ENCODE data around the gene P2RY2. TPM values are rescaled to one million over a fixed set of nuclear protein-coding genes. Genes with fewer than 3 reads are reported as not detected.
A peak's percentile ranks its signal among the peaks of the same experiment; 100 is the strongest.

The P2RY2 gene
- total and polyA plus RNA-seq, 9 of the 15 experiments (the other 6 are each of a cell fraction or from before 2014, with no cell fraction given) = not detected

GRCh38 chr11:73193251-73194033, 24.6 kb upstream of the P2RY2 start:
- H3K9me1 ChIP-seq (ENCODE audit: control insufficient read depth, insufficient read depth, low read length) = no peaks in the 10 kb centered on the region
- H3K27me3 ChIP-seq (ENCODE audit: control insufficient read depth in 2 of 2, insufficient read depth in 2 of 2, low read length in 2 of 2) = peaks cover 29 to 68% of the 10 kb centered on the region in 2 experiments
- no peaks in the 10 kb centered on the region for H3K36me3 ChIP-seq (ENCODE audit: control insufficient read depth, insufficient read depth, low read length)
- ChIA-PET CTCF (ENCODE audit: low intra/inter-chr PET ratio) (no interaction called here), POLR2A (interaction anchor here (1.7 kb wide), 1 partner anchor 11 kb away, joined by 6 read pairs; no protein-coding TSS in a partner anchor)
- H3K9me3 ChIP-seq (replicated peaks; ENCODE audit: control insufficient read depth, insufficient read depth, low read depth, low read length) = no peaks in the 10 kb centered on the region
- 1% methylated on average over 13 of the region's 13 CpGs for WGBS (ENCODE audit: insufficient coverage, low coverage, missing lambda C conversion rate)
- FAIRE-seq = no peak
- in situ Hi-C loops (cut with MboI) = no loop called here
- H3K27ac ChIP-seq (ENCODE audit: extremely low read depth, low read depth, low read length) = no peak overlapping the region
- BruUV-seq (replicated peaks) = no TSS peak
- no peak overlapping the region for H3K4me2 ChIP-seq (ENCODE audit: insufficient read depth, low read length)
- no peak overlapping the region for H2AFZ ChIP-seq (ENCODE audit: low read depth, low read length)
- intact Hi-C loops (cut with micrococcal nuclease) = no loop called here
- H4K20me1 ChIP-seq (replicated peaks; ENCODE audit: control insufficient read depth, insufficient read depth, low read length) = peaks cover 3% of the 10 kb centered on the region; the same call in 1 of the 2 replicates
- TF ChIP-seq ZEB2 (IDR thresholded peaks at IDR 0.05) (no peak), ZNF263 (CRISPR knock-in tag; IDR thresholded peaks at IDR 0.05; ENCODE audit: borderline replicate concordance) (peak; percentile 72; the same call in 1 of the 2 replicates)
- DNase-seq (ENCODE audit: extremely low read depth in 1 of 4, low spot score in 3 of 4) = no peak
- 0 out of 5 replicates have a peak, but pooled peaks cover 0 to 3% of the 10 kb centered on the region in 2 experiments for H3K4me1 ChIP-seq (replicated peaks in 1 of 2; ENCODE audit: control insufficient read depth in 2 of 2, insufficient read depth in 2 of 2, low read length in 2 of 2)
- H3K79me2 ChIP-seq (ENCODE audit: control insufficient read depth, insufficient read depth, low read length) = no peaks in the 10 kb centered on the region
- ATAC-seq = no peak
- no peak overlapping the region for H3K4me3 ChIP-seq
- peak overlapping the region in 1 of 2 experiments; percentile 6; a peak in 1 of 4 replicates for H3K9ac ChIP-seq (ENCODE audit: insufficient read depth in 1 of 2, low read depth in 2 of 2, low read length in 2 of 2)

- H3K27ac ChIP-seq (ENCODE audit: extremely low read depth, low read depth, low read length) = no peak overlapping the region
- H3K4me2 ChIP-seq (ENCODE audit: insufficient read depth, low read length) = no peak overlapping the region
- no peaks in the 10 kb centered on the region for H3K9me3 ChIP-seq (replicated peaks; ENCODE audit: control insufficient read depth, insufficient read depth, low read depth, low read length)
- FAIRE-seq = no peak
- peaks cover 0 to 3% of the 10 kb centered on the region in 2 experiments; a peak in 1 of 5 replicates for H3K4me1 ChIP-seq (replicated peaks in 1 of 2; ENCODE audit: control insufficient read depth in 2 of 2, insufficient read depth in 2 of 2, low read length in 2 of 2)
- in situ Hi-C loops (cut with MboI) (no loop called here), intact Hi-C loops (cut with micrococcal nuclease) (no loop called here)
- ChIA-PET CTCF (ENCODE audit: low intra/inter-chr PET ratio) (no interaction called here), POLR2A (interaction anchor here (0.7 kb wide), 1 partner anchor 634 kb away, joined by 4 read pairs; no protein-coding TSS in a partner anchor)
- ATAC-seq = no peak
- H3K36me3 ChIP-seq (ENCODE audit: control insufficient read depth, insufficient read depth, low read length) = no peaks in the 10 kb centered on the region
- H3K9me1 ChIP-seq (ENCODE audit: control insufficient read depth, insufficient read depth, low read length) = no peaks in the 10 kb centered on the region
- no peak overlapping the region for H2AFZ ChIP-seq (ENCODE audit: low read depth, low read length)
- no peak for TF ChIP-seq WHSC1 (IDR thresholded peaks at IDR 0.05; ENCODE audit: low read length)
- TF ChIP-seq ZFX (CRISPR knock-in tag; IDR thresholded peaks at IDR 0.05) = no peak
- no peak for TF ChIP-seq ZNF23 (CRISPR knock-in tag; IDR thresholded peaks at IDR 0.05)
- TF ChIP-seq ZNF232 (CRISPR knock-in tag; IDR thresholded peaks at IDR 0.05) = no peak
- TF ChIP-seq, protein P1, sequence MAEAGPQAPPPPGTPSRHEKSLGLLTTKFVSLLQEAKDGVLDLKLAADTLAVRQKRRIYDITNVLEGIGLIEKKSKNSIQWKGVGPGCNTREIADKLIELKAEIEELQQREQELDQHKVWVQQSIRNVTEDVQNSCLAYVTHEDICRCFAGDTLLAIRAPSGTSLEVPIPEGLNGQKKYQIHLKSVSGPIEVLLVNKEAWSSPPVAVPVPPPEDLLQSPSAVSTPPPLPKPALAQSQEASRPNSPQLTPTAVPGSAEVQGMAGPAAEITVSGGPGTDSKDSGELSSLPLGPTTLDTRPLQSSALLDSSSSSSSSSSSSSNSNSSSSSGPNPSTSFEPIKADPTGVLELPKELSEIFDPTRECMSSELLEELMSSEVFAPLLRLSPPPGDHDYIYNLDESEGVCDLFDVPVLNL (CRISPR knock-in tag; IDR thresholded peaks at IDR 0.05; ENCODE audit: low read depth) = no peak
- no peak for TF ChIP-seq NFE2L1 (tag; IDR thresholded peaks at IDR 0.05; ENCODE audit: borderline replicate concordance, low read depth)
- TF ChIP-seq KLF6 (CRISPR knock-in tag; IDR thresholded peaks at IDR 0.05; ENCODE audit: borderline replicate concordance) = no peak
- no peak for TF ChIP-seq ZNF764 (CRISPR knock-in tag; IDR thresholded peaks at IDR 0.05; ENCODE audit: low read depth)
- no peak for TF ChIP-seq CREBBP (IDR thresholded peaks at IDR 0.05; ENCODE audit: low read depth, low read length)
- TF ChIP-seq ZNF77 (CRISPR knock-in tag; IDR thresholded peaks at IDR 0.05) = no peak
- no peak overlapping the region for H3K9ac ChIP-seq (ENCODE audit: insufficient read depth in 1 of 2, low read depth in 2 of 2, low read length in 2 of 2)
- 3% methylated on average over 3 of the region's 3 CpGs for WGBS (ENCODE audit: insufficient coverage, low coverage, missing lambda C conversion rate)
- peaks cover 3% of the 10 kb centered on the region; the same call in 1 of the 2 replicates for H4K20me1 ChIP-seq (replicated peaks; ENCODE audit: control insufficient read depth, insufficient read depth, low read length)
- H3K79me2 ChIP-seq (ENCODE audit: control insufficient read depth, insufficient read depth, low read length) = no peaks in the 10 kb centered on the region
- H3K4me3 ChIP-seq = no peak overlapping the region
- peaks cover 28 to 67% of the 10 kb centered on the region in 2 experiments for H3K27me3 ChIP-seq (ENCODE audit: control insufficient read depth in 2 of 2, insufficient read depth in 2 of 2, low read length in 2 of 2)
- no peak for DNase-seq (ENCODE audit: extremely low read depth in 1 of 4, low spot score in 3 of 4)
- no TSS peak for BruUV-seq (replicated peaks)
These were observed 24.0 kb upstream of the P2RY2 start for GRCh38 chr11:73194034-73194507.

All from K562 (cell line).